Measurements from ENCODE around the gene MARCO. TPM values are rescaled to one million over a fixed set of nuclear protein-coding genes. Genes with fewer than 3 reads are reported as not detected.
"Not testable (repeated sequence)": the region's sequence is repeated elsewhere in the genome, so short reads cannot be mapped to it uniquely, and the experiment has no call there.

The MARCO gene
- total RNA-seq, 1 experiment from 2014 or later = 0.54 TPM

DNA sequence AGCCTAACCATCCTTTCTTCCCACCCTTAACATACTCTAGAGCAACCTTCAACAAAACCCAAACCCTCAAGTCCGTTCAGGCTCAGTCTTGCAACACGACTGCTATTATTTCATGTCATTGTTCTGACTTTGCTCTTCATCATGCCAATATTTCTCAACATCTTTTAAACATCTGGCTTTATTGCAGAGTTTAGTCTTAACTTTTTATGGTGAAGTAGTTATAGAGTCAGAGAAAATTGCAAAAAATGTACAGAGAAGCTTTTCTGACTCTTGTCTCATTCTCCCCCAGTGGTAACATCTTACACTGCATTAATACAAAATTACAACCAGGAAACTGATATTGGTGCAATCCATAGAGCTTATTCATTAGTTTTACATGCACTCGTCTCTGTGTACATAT is 3.9 kb downstream of the MARCO start (continued):
- TF ChIP-seq POLR2AphosphoS5 (IDR thresholded peaks at IDR 0.05; ENCODE audit: low read depth, low read length) = no peak
- no peak for TF ChIP-seq ELF1 (IDR thresholded peaks at IDR 0.05; ENCODE audit: borderline replicate concordance, low read depth)
- TF ChIP-seq, protein P1, sequence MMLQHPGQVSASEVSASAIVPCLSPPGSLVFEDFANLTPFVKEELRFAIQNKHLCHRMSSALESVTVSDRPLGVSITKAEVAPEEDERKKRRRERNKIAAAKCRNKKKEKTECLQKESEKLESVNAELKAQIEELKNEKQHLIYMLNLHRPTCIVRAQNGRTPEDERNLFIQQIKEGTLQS (IDR thresholded peaks at IDR 0.05) = no peak
- TF ChIP-seq YY1 (IDR thresholded peaks at IDR 0.05; ENCODE audit: extremely low read depth, insufficient replicate concordance, low read depth, low read length) = no peak
- no peak for TF ChIP-seq FOSL1 (IDR thresholded peaks at IDR 0.05; ENCODE audit: low read depth)
- no peak for TF ChIP-seq TCF7L2 (IDR thresholded peaks at IDR 0.05; ENCODE audit: borderline replicate concordance, extremely low read depth, insufficient read depth, insufficient read length)
- TF ChIP-seq POLR2A (IDR thresholded peaks at IDR 0.05; ENCODE audit: borderline replicate concordance, extremely low read depth, insufficient read depth, insufficient read length) = no peak
- no peak for TF ChIP-seq ZFX (IDR thresholded peaks at IDR 0.05)
- TF ChIP-seq SRF (IDR thresholded peaks at IDR 0.05; ENCODE audit: low read depth) = no peak
- TF ChIP-seq, protein P2, sequence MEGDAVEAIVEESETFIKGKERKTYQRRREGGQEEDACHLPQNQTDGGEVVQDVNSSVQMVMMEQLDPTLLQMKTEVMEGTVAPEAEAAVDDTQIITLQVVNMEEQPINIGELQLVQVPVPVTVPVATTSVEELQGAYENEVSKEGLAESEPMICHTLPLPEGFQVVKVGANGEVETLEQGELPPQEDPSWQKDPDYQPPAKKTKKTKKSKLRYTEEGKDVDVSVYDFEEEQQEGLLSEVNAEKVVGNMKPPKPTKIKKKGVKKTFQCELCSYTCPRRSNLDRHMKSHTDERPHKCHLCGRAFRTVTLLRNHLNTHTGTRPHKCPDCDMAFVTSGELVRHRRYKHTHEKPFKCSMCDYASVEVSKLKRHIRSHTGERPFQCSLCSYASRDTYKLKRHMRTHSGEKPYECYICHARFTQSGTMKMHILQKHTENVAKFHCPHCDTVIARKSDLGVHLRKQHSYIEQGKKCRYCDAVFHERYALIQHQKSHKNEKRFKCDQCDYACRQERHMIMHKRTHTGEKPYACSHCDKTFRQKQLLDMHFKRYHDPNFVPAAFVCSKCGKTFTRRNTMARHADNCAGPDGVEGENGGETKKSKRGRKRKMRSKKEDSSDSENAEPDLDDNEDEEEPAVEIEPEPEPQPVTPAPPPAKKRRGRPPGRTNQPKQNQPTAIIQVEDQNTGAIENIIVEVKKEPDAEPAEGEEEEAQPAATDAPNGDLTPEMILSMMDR (IDR thresholded peaks at IDR 0.05 in 2 of 3, conservative IDR thresholded peaks at IDR 0.05 in 1 of 3; ENCODE audit: borderline replicate concordance in 1 of 3, insufficient read depth in 1 of 3, low read depth in 2 of 3, low read length in 2 of 3) = no peak
- no peak for TF ChIP-seq RAD21 (IDR thresholded peaks at IDR 0.05; ENCODE audit: low read depth)

DNA sequence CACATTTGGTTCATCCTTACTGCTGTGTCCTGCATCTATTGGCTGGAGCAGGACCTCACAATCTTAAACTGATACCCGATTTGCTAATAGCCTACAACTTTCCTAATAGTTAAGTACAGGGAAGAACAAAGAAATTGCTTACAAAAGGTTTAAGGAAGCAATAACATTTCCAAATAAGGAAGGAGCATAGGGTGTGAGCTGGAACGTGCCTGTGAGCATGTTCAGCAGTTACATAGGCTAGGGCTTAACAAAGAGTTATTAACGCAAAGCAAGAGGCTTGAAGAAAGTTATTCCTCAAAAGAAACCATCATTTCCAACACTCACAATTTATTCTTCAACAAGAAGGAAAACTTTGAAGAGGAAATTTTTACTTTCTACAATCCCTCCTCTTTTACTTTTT is 6.3 kb downstream of the MARCO start:
- H3K9ac ChIP-seq (ENCODE audit: low read length); H3K4me3 ChIP-seq (replicated peaks in 1 of 2; ENCODE audit: low read depth in 1 of 2, low read length in 2 of 2); H3K9me2 ChIP-seq (ENCODE audit: insufficient read depth); H3K9me3 ChIP-seq (ENCODE audit: control insufficient read depth in 1 of 2, insufficient read depth in 1 of 2, low read depth in 1 of 2, low read length in 2 of 2); CTCF ChIA-PET; POLR2A ChIA-PET; H3K4me1 ChIP-seq (ENCODE audit: control insufficient read depth in 1 of 2, insufficient read depth in 2 of 2, low read length in 2 of 2); intact Hi-C loops (cut with micrococcal nuclease); BruUV-seq (replicated peaks); H2AFZ ChIP-seq (ENCODE audit: low read depth, low read length, poor library complexity, severe bottlenecking); ATAC-seq; RAD21 ChIA-PET (ENCODE audit: low non-redundant PET in 1 of 2, low total read pairs in 2 of 2, uncharacterized antibody in 2 of 2, unreplicated experiment in 2 of 2); DNase-seq (ENCODE audit: low read depth, low spot score); H3K36me3 ChIP-seq (ENCODE audit: control insufficient read depth in 1 of 2, insufficient read depth in 2 of 2, low read length in 2 of 2); H3K4me2 ChIP-seq (ENCODE audit: low read length); H3K27ac ChIP-seq (ENCODE audit: low read depth, low read length); H4K20me1 ChIP-seq (ENCODE audit: insufficient read depth); H3K79me2 ChIP-seq (ENCODE audit: insufficient read depth, low read length): not testable (repeated sequence)
- peaks cover 17% of the 10 kb centered on the region for H3K27me3 ChIP-seq (ENCODE audit: insufficient read depth, low read length)

Data from HCT116 (cell line).